ENCODE measurements around the gene CENPB. TPM values are rescaled to one million over a fixed set of nuclear protein-coding genes. Genes with fewer than 3 reads are reported as not detected.

CENPB gene
- total and polyA plus RNA-seq, 8 donors, result 24.5 to 130 (median 69.2) TPM

GRCh38 chr20:3808544-3808943, 22.0 kb upstream of the CENPB start:
- no peak for TF ChIP-seq CTCF (IDR thresholded peaks at IDR 0.05)
- TF ChIP-seq POLR2AphosphoS5 (IDR thresholded peaks at IDR 0.05), result no peak
- no peak for TF ChIP-seq POLR2A (IDR thresholded peaks at IDR 0.05)
- no peak for TF ChIP-seq EP300 (IDR thresholded peaks at IDR 0.05)
- H3K27me3 ChIP-seq, result no peaks in the 10 kb centered on the region
- DNase-seq, result no peak
- peaks cover 20 to 26% (median 25%) of the 10 kb centered on the region in 4 donors for H3K36me3 ChIP-seq
- H3K4me3 ChIP-seq, result no peak overlapping the region
- intact Hi-C loops (cut with DNase I; ENCODE audit: low total_unique reads), result no loop called here
- H3K9me3 ChIP-seq, result no peaks in the 10 kb centered on the region
- H3K27ac ChIP-seq, result peak overlapping the region; percentile 87 to 99 (median 96)
- H3K4me1 ChIP-seq, result peaks cover 66 to 86% (median 78%) of the 10 kb centered on the region in 4 donors
- WGBS, 5 donors, result 79 to 86% (median 82%) methylated on average over 3 of the region's 3 CpGs

- peak overlapping the region in 4 of 5 donors; percentile 87 to 99 (median 97) for H3K27ac ChIP-seq
- no peak for TF ChIP-seq CTCF (IDR thresholded peaks at IDR 0.05)
- no peak for TF ChIP-seq POLR2AphosphoS5 (IDR thresholded peaks at IDR 0.05)
- TF ChIP-seq POLR2A (IDR thresholded peaks at IDR 0.05), result no peak
- TF ChIP-seq EP300 (IDR thresholded peaks at IDR 0.05), result no peak
- peak in 1 of 2 donors; percentile 1 for DNase-seq
- intact Hi-C loops (cut with DNase I; ENCODE audit: low total_unique reads), result no loop called here
- WGBS, 5 donors, result 90 to 100% (median 93%) methylated on average over 1 to 11 of the region's 11 CpGs
- no peaks in the 10 kb centered on the region for H3K27me3 ChIP-seq
- H3K4me1 ChIP-seq, result peaks cover 37 to 78% (median 56%) of the 10 kb centered on the region in 4 donors
- H3K4me3 ChIP-seq, result no peak overlapping the region
- H3K36me3 ChIP-seq, result peaks cover 53 to 64% (median 63%) of the 10 kb centered on the region in 4 donors
- H3K9me3 ChIP-seq, result no peaks in the 10 kb centered on the region
Observed at GRCh38 chr20:3804781-3805180, 18.2 kb upstream of the CENPB start.

- Histone ChIP-seq H3K27me3 (no peaks in the 10 kb centered on the region), H3K9me3 (no peaks in the 10 kb centered on the region), H3K4me1 (peaks cover 40 to 80% (median 58%) of the 10 kb centered on the region in 4 donors), H3K4me3 (no peak overlapping the region), H3K36me3 (peaks cover 53 to 67% (median 65%) of the 10 kb centered on the region in 4 donors), H3K27ac (peak overlapping the region in 4 of 5 donors; percentile 87 to 99 (median 97))
- TF ChIP-seq EP300 (IDR thresholded peaks at IDR 0.05) (no peak), CTCF (IDR thresholded peaks at IDR 0.05) (no peak), POLR2A (IDR thresholded peaks at IDR 0.05) (no peak), POLR2AphosphoS5 (IDR thresholded peaks at IDR 0.05) (no peak)
- peak in 1 of 2 donors; percentile 14 for DNase-seq
- WGBS, 5 donors, result 83 to 93% (median 86%) methylated on average over 10 to 11 of the region's 11 CpGs
- intact Hi-C loops (cut with DNase I; ENCODE audit: low total_unique reads), result no loop called here
Observed at GRCh38 chr20:3804254-3804751, 17.8 kb upstream of the CENPB start.

- H3K27me3 ChIP-seq, result no peaks in the 10 kb centered on the region
- H3K27ac ChIP-seq, result peak overlapping the region in 2 of 5 donors; percentile 96 to 98
- WGBS, 5 donors, result 75 to 93% (median 90%) methylated on average over 6 of the region's 6 CpGs
- intact Hi-C loops (cut with DNase I; ENCODE audit: low total_unique reads), result no loop called here
- DNase-seq, result peak in 1 of 2 donors; percentile 1
- H3K9me3 ChIP-seq, result no peaks in the 10 kb centered on the region
- peaks cover 44 to 81% (median 61%) of the 10 kb centered on the region in 4 donors for H3K4me1 ChIP-seq
- no peak overlapping the region for H3K4me3 ChIP-seq
- H3K36me3 ChIP-seq, result peaks cover 53 to 71% (median 68%) of the 10 kb centered on the region in 4 donors
- no peak for TF ChIP-seq POLR2A (IDR thresholded peaks at IDR 0.05)
- TF ChIP-seq EP300 (IDR thresholded peaks at IDR 0.05), result no peak
- no peak for TF ChIP-seq POLR2AphosphoS5 (IDR thresholded peaks at IDR 0.05)
- TF ChIP-seq CTCF (IDR thresholded peaks at IDR 0.05), result no peak
Observed at GRCh38 chr20:3803854-3804253, 17.3 kb upstream of the CENPB start.
